HG03469 (cell line): ENCODE data around the gene GPRC5C.

Source experiments
- ATAC-seq: cut with Tn5 transposase; IDR thresholded peaks from one replicate; pipeline ENCODE4 v1.9.1; 2021; ENCODE audit warnings: mild to moderate bottlenecking, moderate library complexity, moderate number of reproducible peaks; ENCODE audit not compliant: unreplicated experiment

GPRC5C gene, protein sequence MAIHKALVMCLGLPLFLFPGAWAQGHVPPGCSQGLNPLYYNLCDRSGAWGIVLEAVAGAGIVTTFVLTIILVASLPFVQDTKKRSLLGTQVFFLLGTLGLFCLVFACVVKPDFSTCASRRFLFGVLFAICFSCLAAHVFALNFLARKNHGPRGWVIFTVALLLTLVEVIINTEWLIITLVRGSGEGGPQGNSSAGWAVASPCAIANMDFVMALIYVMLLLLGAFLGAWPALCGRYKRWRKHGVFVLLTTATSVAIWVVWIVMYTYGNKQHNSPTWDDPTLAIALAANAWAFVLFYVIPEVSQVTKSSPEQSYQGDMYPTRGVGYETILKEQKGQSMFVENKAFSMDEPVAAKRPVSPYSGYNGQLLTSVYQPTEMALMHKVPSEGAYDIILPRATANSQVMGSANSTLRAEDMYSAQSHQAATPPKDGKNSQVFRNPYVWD

DNA sequence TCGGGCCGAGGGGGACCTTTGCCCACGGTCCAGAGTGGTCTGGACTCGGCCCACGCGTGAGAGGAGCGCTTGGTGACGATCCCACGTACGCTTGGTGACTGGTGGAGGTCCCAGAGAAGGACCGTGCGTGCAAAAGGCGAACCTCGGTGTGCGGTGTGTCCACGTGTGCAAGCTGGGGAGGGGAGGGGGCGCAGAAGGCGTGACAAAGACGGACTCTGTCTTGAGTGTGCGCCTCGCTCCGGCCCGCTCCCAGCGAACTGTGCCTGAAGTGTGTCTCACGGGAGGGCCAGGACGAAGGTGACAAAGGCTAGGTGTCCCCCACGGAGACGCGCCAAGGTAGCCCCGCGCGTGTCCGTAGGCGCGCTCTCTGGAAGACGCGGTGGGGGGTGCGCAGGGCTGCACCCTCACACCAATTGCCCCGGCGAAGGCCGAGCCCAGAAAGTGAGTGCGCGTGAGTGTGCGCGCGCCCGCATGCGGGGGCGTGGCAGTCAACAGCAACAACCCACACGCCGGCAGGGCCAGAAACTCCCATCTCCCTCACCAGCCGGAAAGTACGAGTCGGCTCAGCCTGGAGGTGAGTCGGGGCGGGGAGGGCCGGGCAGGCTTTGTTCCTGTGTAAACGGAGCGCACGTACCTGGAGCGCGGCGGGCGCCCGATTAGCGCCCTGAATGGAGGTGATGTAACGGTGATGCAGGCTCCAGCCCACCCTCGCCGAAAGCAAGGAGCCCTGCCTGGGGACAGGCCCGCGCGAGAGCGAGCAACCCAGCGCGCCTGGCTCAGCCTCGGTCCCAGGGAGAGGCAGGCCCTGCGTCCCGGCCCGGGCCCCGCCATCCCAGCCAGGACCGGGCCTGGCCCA lies at the start of gene GPRC5C:
TSS of gene GPRC5C (plus strand) at position 521 of the 856 bp plus-strand sequence. CDS start 7,689 bp downstream, outside the sequence.
- ATAC-seq = no peak

DNA sequence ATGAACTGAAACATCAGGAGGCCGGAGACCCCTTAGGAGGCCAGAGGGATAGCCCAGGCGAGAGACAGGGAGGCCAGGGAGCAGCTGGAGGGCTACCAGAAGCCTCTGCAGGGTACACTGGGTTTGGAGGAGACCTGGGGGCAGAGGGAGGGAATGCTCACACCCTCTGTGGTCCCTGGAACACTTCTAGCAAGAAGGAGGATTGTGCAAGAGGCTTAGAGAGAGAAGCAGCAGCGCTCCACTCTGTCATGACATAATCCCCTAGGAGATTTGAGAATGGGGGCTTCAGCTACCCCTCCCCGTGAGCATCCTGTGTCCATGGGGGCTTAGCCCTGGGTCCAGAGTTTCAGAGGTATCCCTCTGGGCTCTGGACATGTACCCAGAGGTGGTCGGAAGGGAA lies 48.7 kb upstream of the GPRC5C start:
- no peak for ATAC-seq

DNA sequence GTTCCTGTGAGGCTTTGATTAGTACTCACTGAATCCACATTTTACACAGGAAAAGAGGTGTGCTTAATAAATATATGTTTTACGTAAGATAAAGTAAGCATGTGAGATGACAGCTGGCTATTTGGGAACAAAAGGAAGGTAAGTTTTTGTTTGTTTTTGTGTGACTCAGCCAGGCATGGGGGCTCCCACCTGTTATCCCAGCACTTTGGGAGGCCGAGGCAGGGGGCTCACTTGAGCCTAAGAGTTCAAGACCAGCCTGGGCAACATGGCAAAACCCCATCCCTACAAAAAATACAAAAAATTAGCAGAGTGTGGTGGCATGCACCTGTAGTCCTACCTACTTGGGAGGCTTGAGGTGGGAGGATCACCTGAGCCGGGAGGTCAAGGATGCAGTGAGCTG lies 46.7 kb upstream of the GPRC5C start:
- no peak for ATAC-seq

- ATAC-seq = no peak
These were observed 45.5 kb upstream of the GPRC5C start for GRCh38 chr17:74386386-74386785.

DNA sequence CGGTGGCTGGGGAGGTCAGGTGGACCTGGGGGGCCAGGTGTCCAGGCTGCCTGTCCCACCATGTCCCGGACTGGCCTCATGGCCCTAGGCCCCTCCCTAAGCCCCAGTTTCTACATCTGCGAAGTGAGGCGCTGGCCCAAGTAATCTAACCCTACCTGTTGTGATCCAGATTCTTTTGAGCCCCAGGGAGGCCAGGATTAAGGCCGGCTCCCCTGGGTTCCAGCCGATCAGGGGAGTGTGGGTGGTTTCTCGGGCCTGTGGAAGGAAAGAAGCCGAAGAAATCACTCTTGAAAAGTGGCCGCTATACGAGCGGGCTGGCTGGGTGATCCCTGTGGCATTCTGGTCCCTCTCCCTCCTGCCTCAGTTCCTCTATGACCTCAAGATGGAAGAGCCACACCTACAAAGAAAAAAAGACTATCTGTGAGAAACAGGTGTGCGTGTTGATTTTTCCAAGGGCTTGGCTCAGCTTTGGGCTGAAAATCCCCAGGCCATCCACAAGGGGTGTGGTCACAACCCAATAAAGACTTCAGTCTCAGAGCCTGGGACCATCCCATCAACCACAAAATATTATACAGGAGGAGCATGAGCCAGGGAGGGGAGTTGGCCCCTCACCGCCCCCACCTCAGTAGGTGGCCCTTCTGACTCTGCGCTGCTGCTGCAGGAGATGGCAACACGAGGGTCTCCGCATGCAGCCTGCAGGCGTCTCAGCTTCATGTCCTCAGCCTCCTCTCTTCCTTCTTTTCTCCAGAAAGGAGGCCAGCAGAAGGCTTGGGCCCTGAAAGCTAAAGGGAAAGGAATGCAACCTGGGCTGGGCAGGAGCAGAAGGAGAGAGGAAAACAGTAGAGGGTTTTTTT lies 44.3 kb upstream of the GPRC5C start:
- no peak for ATAC-seq

GRCh38 chr17:74389084-74389753 lies 42.7 kb upstream of the GPRC5C start:
- no peak for ATAC-seq

GRCh38 chr17:74389937-74390679 lies 41.8 kb upstream of the GPRC5C start:
- no peak for ATAC-seq

DNA sequence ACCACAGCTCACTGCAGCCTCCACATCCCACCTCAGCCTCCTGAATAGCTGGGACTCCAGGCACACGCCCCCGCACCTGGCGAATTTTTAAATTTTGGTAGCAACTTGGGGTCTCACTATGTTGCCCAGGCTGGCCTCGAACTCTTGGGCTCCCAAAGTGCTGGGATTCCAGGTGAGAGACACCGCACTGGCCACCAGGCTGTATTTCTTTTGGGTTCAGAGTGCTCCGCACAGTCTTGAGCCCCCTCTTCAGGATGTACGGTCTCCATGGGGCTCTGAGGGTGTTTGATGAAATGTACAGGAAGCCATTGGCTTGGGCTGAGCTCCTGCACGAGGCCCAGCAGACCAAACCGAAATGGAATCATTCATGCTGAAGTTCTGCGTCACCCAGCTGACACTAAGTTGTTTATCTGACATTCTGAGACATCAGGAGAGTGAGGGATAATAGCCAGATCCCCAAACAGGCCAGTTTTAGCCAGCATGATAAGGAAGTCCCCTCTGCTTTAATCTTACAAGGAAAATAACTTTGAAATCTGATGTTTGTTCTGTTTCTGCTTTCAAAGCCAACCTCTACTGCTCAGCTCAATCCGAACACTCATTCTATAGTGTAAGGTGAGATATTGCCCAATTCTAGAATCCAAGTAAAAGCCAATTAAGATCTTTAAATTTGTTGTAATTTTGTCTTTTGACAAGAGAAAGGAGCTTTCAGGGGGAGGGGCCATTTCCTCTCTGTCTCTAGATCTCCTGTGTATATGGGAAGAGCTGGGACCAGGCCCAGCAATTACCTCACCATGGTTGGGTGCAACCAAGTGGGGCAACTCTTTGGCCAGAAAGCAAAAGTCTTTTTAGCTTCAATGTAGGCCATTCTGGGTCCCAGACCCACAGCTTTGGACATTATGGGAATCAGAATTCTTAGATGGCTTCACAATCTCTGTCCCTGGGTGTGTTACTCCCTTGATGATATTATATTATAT lies 40.9 kb upstream of the GPRC5C start:
- ATAC-seq = no peak

GRCh38 chr17:74391771-74392170 lies 40.1 kb upstream of the GPRC5C start:
- ATAC-seq = no peak

DNA sequence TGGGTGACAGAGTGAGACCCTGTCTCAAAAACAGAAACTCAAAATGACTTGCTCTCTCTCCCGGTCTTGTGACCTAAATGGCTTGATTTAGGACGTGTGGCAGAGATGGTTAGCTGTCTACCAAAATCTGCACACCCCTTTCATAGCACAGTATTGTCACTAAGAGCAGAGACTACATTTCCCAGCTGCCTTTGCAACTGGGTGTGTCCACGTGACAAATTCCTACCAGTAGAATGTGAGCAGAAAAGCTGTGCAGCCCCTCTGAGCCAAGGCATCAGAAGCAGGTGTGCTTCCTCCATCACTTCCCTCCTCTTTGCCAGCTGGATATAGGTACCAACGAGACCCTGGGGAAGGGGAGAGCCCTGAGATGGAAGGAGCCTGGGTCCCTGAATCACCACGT lies 39.0 kb upstream of the GPRC5C start:
- ATAC-seq = no peak

DNA sequence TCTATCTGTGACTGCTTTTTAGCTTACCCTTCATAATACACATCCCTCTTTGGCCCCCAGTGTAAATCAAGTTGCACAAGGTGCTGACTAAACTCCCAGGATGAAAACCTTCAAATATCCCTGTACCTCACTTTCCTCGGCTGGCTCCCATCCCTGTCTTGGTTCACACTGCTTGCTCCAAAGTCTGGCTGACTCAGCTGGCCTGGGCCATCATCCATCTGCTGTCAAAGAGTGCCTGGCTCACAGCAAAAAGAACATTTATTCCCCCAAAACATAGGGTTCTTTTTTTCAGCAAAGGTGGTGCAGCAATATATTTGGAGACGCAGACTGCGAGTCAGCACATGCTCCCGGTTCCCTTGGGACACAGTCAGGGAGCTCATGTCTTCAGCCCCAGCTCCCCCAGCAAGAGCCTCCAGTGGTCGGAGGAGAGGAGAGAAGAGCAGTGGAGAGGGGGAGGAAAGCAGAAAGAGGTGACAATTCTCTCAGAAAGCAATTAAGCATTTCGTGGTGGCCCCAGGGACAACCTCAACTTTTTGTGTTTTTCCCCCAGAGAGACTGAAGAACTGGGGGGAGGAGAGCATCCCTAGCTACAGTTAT lies 38.4 kb upstream of the GPRC5C start:
- no peak for ATAC-seq

DNA sequence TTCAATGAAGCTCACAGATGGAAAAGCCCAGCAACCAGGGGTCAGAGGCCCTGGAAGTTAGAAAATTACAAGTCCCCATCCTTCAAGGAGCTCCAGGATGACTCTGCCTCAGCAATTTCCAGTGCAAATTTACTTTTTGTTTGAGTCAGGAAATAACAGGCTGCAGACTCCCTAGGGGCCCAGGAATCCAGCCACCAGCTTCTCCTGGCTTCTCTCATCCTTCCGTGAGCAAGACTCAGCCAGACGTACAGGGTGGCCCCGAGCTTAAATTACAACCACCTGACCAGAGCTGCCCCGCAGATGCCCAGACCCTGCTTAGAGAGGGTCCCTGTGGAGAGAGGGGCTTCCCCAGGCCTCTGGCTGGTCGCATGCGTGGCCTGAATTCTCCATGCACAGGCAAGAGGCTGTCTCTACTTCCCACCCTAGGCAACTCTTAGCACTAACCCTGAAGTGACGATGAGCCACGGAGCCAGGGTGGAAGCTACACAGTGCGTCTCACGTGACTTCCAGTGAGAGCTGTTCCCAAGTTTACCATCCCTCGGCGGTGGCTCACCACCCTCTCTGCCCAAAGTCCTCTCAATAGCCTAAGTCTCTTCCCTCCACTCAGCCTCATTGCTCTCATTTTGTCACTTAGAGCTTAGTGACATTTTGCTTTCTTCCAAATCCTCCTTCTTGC lies 37.5 kb upstream of the GPRC5C start:
- no peak for ATAC-seq

DNA sequence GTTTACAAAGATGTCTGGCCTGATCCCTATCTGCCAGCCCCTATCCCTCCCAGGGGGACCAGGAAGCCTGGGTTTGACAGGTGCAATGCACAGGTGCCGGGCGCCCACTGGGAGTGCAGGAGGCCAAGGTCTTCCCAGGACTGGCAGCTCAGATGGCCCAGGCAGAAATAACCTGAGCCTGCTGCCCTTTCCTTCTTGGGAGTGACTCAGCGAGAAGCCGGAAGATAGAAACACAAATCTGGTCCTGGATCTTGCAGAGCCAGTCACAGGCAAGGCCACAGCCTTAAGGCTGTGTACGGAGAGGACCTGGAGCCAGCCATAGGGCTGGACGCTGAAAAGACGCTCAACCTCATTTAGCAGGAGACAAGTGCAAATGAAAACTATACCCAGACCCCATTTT lies 36.9 kb upstream of the GPRC5C start:
- no peak for ATAC-seq

GRCh38 chr17:74396567-74396966 lies 35.3 kb upstream of the GPRC5C start:
- no peak for ATAC-seq

- no peak for ATAC-seq
These were observed 29.8 kb upstream of the GPRC5C start for GRCh38 chr17:74402048-74402447.

GRCh38 chr17:74403512-74404137 lies 28.3 kb upstream of the GPRC5C start:
- no peak for ATAC-seq

DNA sequence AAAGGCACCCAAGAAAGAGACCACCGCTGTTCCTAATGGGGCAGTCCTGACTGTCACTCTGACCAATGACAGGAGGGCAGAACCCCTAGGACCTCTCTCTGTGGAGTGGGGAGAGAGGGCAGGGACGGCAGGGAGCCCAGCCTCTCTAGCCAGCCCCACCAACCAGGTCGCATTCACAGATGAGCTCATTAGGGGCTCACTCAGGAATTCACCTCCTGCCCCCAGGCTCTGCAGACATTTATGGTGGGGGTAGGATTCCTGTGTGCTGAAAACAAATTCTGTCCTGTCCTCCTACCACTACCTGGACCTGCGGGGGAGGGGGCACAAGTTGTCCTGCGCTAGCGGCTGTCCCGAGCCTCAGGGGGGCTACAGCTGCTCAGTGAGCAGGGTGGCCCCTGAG lies 27.7 kb upstream of the GPRC5C start:
- ATAC-seq = no peak
